H9 (cell line): ENCODE data around the gene MYCBPAP. TPM values are rescaled to one million over a fixed set of nuclear protein-coding genes. Genes with fewer than 3 reads are reported as not detected.

ENCODE experiments used
- DNase-seq: peaks from one replicate; pipeline ENCODE4 v3.0.0-alpha.2; 2017
- H2AFZ ChIP-seq: one replicate; pipeline ENCODE4 v1.6.1; 2013; ENCODE audit warnings: mild to moderate bottlenecking, low read length, control low read depth, moderate library complexity
- H2AK5ac ChIP-seq: 2 replicates; pipeline ENCODE4 v1.6.1; 2013; ENCODE audit warnings: low read length, control low read depth, mixed read lengths; ENCODE audit not compliant: insufficient read length
- H2BK120ac ChIP-seq: one replicate; pipeline ENCODE4 v1.6.1; 2013; ENCODE audit warnings: low read depth, mild to moderate bottlenecking, low read length, control low read depth, inconsistent platforms; ENCODE audit not compliant: poor library complexity, severe bottlenecking
- H2BK12ac ChIP-seq: 2 replicates; pipeline ENCODE4 v1.6.1; 2013; ENCODE audit warnings: low read length, control low read depth, mixed read lengths, low read depth; ENCODE audit not compliant: insufficient read length
- H2BK15ac ChIP-seq: 2 replicates; pipeline ENCODE4 v1.6.1; 2013; ENCODE audit warnings: low read depth, low read length, control low read depth
- H2BK20ac ChIP-seq: one replicate; pipeline ENCODE4 v1.6.1; 2013; ENCODE audit warnings: low read depth, mild to moderate bottlenecking, low read length, control low read depth, inconsistent platforms; ENCODE audit not compliant: poor library complexity, severe bottlenecking
- H2BK5ac ChIP-seq: 2 replicates; pipeline ENCODE4 v1.6.1; 2013; ENCODE audit warnings: low read length, control low read depth, mixed read lengths; ENCODE audit not compliant: insufficient read length
- H3K14ac ChIP-seq: 2 replicates; pipeline ENCODE4 v1.6.1; 2013; ENCODE audit warnings: low read length, control low read depth; ENCODE audit not compliant: insufficient read depth
- H3K18ac ChIP-seq: 2 replicates; pipeline ENCODE4 v1.6.1; 2013; ENCODE audit warnings: low read depth, mild to moderate bottlenecking, mixed read lengths, low read length, control low read depth; ENCODE audit not compliant: insufficient read length
- H3K23ac ChIP-seq: 2 replicates; pipeline ENCODE4 v1.6.1; 2013; ENCODE audit warnings: low read length, control low read depth, mixed read lengths, low read depth; ENCODE audit not compliant: insufficient read length
- H3K23me2 ChIP-seq: 2 replicates; pipeline ENCODE4 v1.6.1; 2013; ENCODE audit warnings: low read depth, mild to moderate bottlenecking, mixed read lengths, low read length, control low read depth; ENCODE audit not compliant: insufficient read length, poor library complexity, severe bottlenecking
- H3K27ac ChIP-seq: 2 replicates; pipeline ENCODE4 v1.5.1; 2013; ENCODE audit warnings: low read length, control low read depth, mixed read lengths, low read depth; ENCODE audit not compliant: insufficient read length
- H3K27me3 ChIP-seq: 2 replicates; pipeline ENCODE4 v1.6.1; 2013; ENCODE audit warnings: low read length, control low read depth, inconsistent platforms; ENCODE audit not compliant: insufficient read depth
- H3K4ac ChIP-seq: 2 replicates; pipeline ENCODE4 v1.6.1; 2013; ENCODE audit warnings: low read depth, mild to moderate bottlenecking, control low read depth, inconsistent platforms, low read length, moderate library complexity
- H3K4me1 ChIP-seq: 2 replicates; pipeline ENCODE4 v1.6.1; 2013; ENCODE audit warnings: low read length, control low read depth, inconsistent platforms; ENCODE audit not compliant: insufficient read depth
- H3K4me2 ChIP-seq: 2 replicates; pipeline ENCODE4 v1.6.1; 2013; ENCODE audit warnings: low read length, control low read depth, mixed read lengths; ENCODE audit not compliant: insufficient read length, insufficient read depth
- H3K56ac ChIP-seq: 2 replicates; pipeline ENCODE4 v1.6.1; 2013; ENCODE audit warnings: low read depth, mild to moderate bottlenecking, mixed read lengths, low read length, control low read depth; ENCODE audit not compliant: insufficient read length
- H3K79me1 ChIP-seq: 2 replicates; pipeline ENCODE4 v1.6.1; 2013; ENCODE audit warnings: low read depth, mild to moderate bottlenecking, moderate library complexity, low read length, control low read depth, inconsistent platforms; ENCODE audit not compliant: insufficient read depth, poor library complexity, severe bottlenecking
- H3K79me2 ChIP-seq: 2 replicates; pipeline ENCODE4 v1.6.1; 2013; ENCODE audit warnings: low read length, control low read depth, inconsistent platforms; ENCODE audit not compliant: insufficient read depth
- H3K9ac ChIP-seq: 2 replicates; pipeline ENCODE4 v1.6.1; 2013; ENCODE audit warnings: low read length, control low read depth, mixed read lengths; ENCODE audit not compliant: insufficient read length; ENCODE audit errors: extremely low read depth
- H3K9me3 ChIP-seq: one replicate; pipeline ENCODE4 v1.6.1; 2013; ENCODE audit warnings: low read depth, low read length, inconsistent platforms; ENCODE audit not compliant: control insufficient read depth
- H3T11ph ChIP-seq: one replicate; pipeline ENCODE4 v1.6.1; 2013; ENCODE audit warnings: mild to moderate bottlenecking, low read length, control low read depth, inconsistent platforms
- H4K20me1 ChIP-seq: one replicate; pipeline ENCODE4 v1.6.1; 2013; ENCODE audit not compliant: control insufficient read depth, insufficient read length, insufficient read depth
- H4K5ac ChIP-seq: 2 replicates; pipeline ENCODE4 v1.6.1; 2013; ENCODE audit warnings: low read depth, mild to moderate bottlenecking, mixed read lengths, low read length, control low read depth; ENCODE audit not compliant: insufficient read length
- H4K8ac ChIP-seq: replicated peaks from 2 replicates; pipeline ENCODE4 v1.6.1; 2013; ENCODE audit warnings: low read length, control low read depth, mixed read lengths, low read depth; ENCODE audit not compliant: insufficient read length
- H4K91ac ChIP-seq: 2 replicates; pipeline ENCODE4 v1.6.1; 2013; ENCODE audit warnings: low read depth, mild to moderate bottlenecking, moderate library complexity, mixed read lengths, low read length, control low read depth; ENCODE audit not compliant: insufficient read length
- H3K27ac Mint-ChIP-seq, 3 experiments: 2 replicates in 2 of 3; 3 replicates in 1 of 3; pipeline ENCODE4 v1.8.0; 2020 to 2021; ENCODE audit warnings: mixed read lengths in 3 of 3, mild to moderate bottlenecking in 1 of 3, moderate library complexity in 1 of 3
- H3K27me3 Mint-ChIP-seq: 2 replicates; pipeline ENCODE4 v1.8.0; 2021; ENCODE audit warnings: low read depth, mild to moderate bottlenecking, moderate library complexity, mixed read lengths
- H3K36me3 Mint-ChIP-seq, 3 experiments: 2 replicates in 2 of 3; 3 replicates in 1 of 3; pipeline ENCODE4 v1.8.0; 2020 to 2021; ENCODE audit warnings: low read depth in 3 of 3, mixed read lengths in 3 of 3; ENCODE audit not compliant: insufficient read depth in 1 of 3
- H3K4me1 Mint-ChIP-seq, 2 experiments: 2 replicates each; pipeline ENCODE4 v1.8.0; 2020; ENCODE audit warnings: mixed read lengths in 2 of 2
- H3K4me3 Mint-ChIP-seq, 2 experiments: 2 replicates in 1 of 2; 3 replicates in 1 of 2; pipeline ENCODE4 v1.8.0; 2020 to 2021; ENCODE audit warnings: mild to moderate bottlenecking in 2 of 2, mixed read lengths in 2 of 2, moderate library complexity in 1 of 2
- H3K9me3 Mint-ChIP-seq, 2 experiments: 2 replicates in 1 of 2; 3 replicates in 1 of 2; pipeline ENCODE4 v1.8.0; 2020; ENCODE audit warnings: mild to moderate bottlenecking in 2 of 2, mixed read lengths in 2 of 2, moderate library complexity in 1 of 2
- WGBS: extraction: QIAGEN DNeasy Blood & Tissue Kit; methylation state at CpG from one replicate; pipeline ENCODE4 v1.1.7; 2013; ENCODE audit warnings: missing lambda C conversion rate, low lambda C conversion rate, mixed read lengths; ENCODE audit not compliant: insufficient read length; ENCODE audit errors: extremely low coverage; 5-methylcytosine and 5-hydroxymethylcytosine counted together
- total RNA-seq: library from RNA; stranded (reverse); gene quantifications from 2 replicates; pipeline ENCODE4 v1.2.1, GENCODE V29; 2021
- TF ChIP-seq, protein P1 (sequence below): fragments of 200-600 bp; sonication (generic); conservative IDR thresholded peaks from 3 replicates; pipeline ENCODE4 v1.8.0; 2021; ENCODE audit warnings: antibody characterized with exemption, mild to moderate bottlenecking

The MYCBPAP gene
- total RNA-seq, 1 experiment from 2014 or later, result 1.7 TPM

DNA sequence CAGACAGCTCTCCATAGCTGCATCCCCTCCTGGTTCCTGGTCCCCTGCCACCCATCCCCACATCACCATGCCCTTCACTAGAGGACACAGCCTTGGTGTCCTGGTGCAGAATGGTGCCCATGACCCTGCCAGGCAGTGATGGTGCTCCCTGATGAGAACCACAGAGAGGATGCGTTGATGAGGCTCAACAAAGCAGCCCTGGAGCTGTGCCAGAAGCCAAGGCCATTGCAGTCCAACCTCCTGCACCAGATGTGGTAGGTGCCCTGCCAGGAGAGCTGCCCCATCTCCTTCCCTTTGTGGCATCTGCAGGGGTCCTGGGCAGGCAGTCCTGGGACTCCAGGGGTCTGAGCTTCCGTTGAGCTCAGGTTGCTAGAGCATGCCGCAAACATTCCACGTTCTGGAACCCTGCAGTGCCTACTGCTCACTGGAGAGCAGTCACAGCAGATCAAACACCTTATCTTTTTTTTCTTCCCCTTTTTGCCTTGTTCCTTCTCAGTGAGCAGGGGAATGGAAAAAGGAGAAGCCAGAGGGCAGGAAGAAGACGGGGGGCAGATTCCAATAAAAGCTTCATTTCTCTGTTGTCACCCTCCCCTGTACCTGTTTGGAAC lies 19.0 kb downstream of the MYCBPAP start:
- H3K23ac ChIP-seq, result no peak overlapping the region
- no peak overlapping the region for H4K5ac ChIP-seq
- H3K36me3 Mint-ChIP-seq, result no peaks in the 10 kb centered on the region
- no peak overlapping the region for H3K56ac ChIP-seq
- H3T11ph ChIP-seq, result no peak overlapping the region
- H2BK120ac ChIP-seq, result no peak overlapping the region
- H3K23me2 ChIP-seq, result no peaks in the 10 kb centered on the region
- H3K9me3 ChIP-seq, result no peaks in the 10 kb centered on the region
- no peak overlapping the region for H3K18ac ChIP-seq
- H3K4me1 Mint-ChIP-seq, result peaks cover 21 to 25% of the 10 kb centered on the region in 2 experiments
- no peaks in the 10 kb centered on the region for H3K79me2 ChIP-seq
- WGBS, result no CpG with 5 or more reads among the region's 5 CpGs
- H4K20me1 ChIP-seq, result no peaks in the 10 kb centered on the region
- H2BK15ac ChIP-seq, result no peak overlapping the region
- no peak for DNase-seq
- no peak overlapping the region for H3K4ac ChIP-seq
- no peak overlapping the region for H3K4me2 ChIP-seq
- H3K4me3 Mint-ChIP-seq, result no peak overlapping the region
- H3K27me3 Mint-ChIP-seq, result peaks cover 27% of the 10 kb centered on the region
- H2BK20ac ChIP-seq, result no peak overlapping the region
- H4K8ac ChIP-seq, result no peak overlapping the region
- no peaks in the 10 kb centered on the region for H3K9me3 Mint-ChIP-seq
- peaks cover 2% of the 10 kb centered on the region; the same call in 1 of the 2 replicates for H3K4me1 ChIP-seq
- H4K91ac ChIP-seq, result no peak overlapping the region
- peak overlapping the region in 1 of 3 experiments; percentile 40; a peak in 2 of 7 replicates for H3K27ac Mint-ChIP-seq
- no peak overlapping the region for H2BK12ac ChIP-seq
- H3K79me1 ChIP-seq, result no peaks in the 10 kb centered on the region
- TF ChIP-seq, protein P1, sequence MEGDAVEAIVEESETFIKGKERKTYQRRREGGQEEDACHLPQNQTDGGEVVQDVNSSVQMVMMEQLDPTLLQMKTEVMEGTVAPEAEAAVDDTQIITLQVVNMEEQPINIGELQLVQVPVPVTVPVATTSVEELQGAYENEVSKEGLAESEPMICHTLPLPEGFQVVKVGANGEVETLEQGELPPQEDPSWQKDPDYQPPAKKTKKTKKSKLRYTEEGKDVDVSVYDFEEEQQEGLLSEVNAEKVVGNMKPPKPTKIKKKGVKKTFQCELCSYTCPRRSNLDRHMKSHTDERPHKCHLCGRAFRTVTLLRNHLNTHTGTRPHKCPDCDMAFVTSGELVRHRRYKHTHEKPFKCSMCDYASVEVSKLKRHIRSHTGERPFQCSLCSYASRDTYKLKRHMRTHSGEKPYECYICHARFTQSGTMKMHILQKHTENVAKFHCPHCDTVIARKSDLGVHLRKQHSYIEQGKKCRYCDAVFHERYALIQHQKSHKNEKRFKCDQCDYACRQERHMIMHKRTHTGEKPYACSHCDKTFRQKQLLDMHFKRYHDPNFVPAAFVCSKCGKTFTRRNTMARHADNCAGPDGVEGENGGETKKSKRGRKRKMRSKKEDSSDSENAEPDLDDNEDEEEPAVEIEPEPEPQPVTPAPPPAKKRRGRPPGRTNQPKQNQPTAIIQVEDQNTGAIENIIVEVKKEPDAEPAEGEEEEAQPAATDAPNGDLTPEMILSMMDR, result no peak
- no peak overlapping the region for H3K9ac ChIP-seq
- no peak overlapping the region for H3K14ac ChIP-seq
- H2AFZ ChIP-seq, result no peak overlapping the region
- no peak overlapping the region for H2BK5ac ChIP-seq
- H3K27me3 ChIP-seq, result no peaks in the 10 kb centered on the region; the same call in 1 of the 2 replicates
- H3K27ac ChIP-seq, result no peak overlapping the region
- H2AK5ac ChIP-seq, result no peak overlapping the region
